Neuron (in vitro differentiated cells): Measurements from ENCODE around the gene MSANTD3.

Experiments used
- H2AFZ ChIP-seq: one replicate; pipeline ENCODE4 v1.6.1; 2013; ENCODE audit warnings: low read depth, mild to moderate bottlenecking, inconsistent platforms, low read length, moderate library complexity
- H3K27me3 ChIP-seq: one replicate; pipeline ENCODE4 v1.6.1; 2013; ENCODE audit warnings: low read length; ENCODE audit not compliant: insufficient read depth
- H3K36me3 ChIP-seq: one replicate; pipeline ENCODE4 v1.6.1; 2013; ENCODE audit warnings: low read length; ENCODE audit not compliant: insufficient read depth
- H3K4me1 ChIP-seq: one replicate; pipeline ENCODE4 v1.6.1; 2013; ENCODE audit warnings: low read length; ENCODE audit not compliant: insufficient read depth
- H3K4me3 ChIP-seq: 2 replicates; pipeline ENCODE4 v1.5.1; 2013; ENCODE audit warnings: mild to moderate bottlenecking, low read length, moderate library complexity
- H3K9me3 ChIP-seq: one replicate; pipeline ENCODE4 v1.6.1; 2013; ENCODE audit warnings: low read length

The MSANTD3 gene

DNA sequence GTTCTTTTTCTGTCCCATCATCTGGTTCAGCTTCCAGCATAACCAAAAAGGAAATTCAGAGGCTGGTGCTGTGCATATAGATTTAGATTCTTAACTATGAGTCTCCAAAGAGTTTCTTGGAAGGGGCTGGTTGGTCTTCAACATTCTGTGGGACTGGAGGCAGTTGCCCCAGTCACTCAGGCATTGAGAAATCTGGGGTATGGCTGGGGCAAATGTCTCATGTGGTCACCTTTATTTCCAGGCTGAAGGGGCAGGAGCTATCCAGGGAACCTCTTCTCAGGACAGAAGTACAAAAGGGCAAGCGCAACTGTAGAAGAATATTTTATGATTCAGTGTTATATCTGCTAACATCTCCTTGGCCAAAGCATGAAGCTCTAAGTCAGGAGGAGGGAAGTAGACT is 30.6 kb downstream of the MSANTD3 start:
- H3K4me3 ChIP-seq, result no peak overlapping the region
- no peaks in the 10 kb centered on the region for H3K4me1 ChIP-seq
- H3K9me3 ChIP-seq, result peaks cover 13% of the 10 kb centered on the region
- no peaks in the 10 kb centered on the region for H3K27me3 ChIP-seq
- no peak overlapping the region for H2AFZ ChIP-seq
- peaks cover 18% of the 10 kb centered on the region for H3K36me3 ChIP-seq

DNA sequence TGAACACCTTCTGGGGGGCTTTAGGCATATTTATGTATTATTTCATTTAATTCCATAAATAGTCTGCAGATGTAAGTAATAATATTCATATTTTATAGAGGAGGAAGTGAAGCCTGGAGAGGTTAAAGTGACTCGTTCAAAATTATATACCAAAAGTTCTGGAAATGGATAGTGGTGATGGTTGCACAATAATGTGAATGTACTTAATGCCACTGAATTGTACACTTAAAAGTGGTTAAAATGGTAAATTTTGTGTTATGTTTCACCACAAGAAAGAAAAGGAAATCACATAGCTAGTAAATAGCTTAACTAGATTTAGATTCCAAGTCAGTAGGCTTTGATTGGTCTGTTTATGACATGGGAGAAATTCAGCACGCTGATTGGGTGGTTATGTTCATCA is 33.0 kb downstream of the MSANTD3 start:
- no peak overlapping the region for H3K4me3 ChIP-seq
- H2AFZ ChIP-seq, result no peak overlapping the region
- H3K9me3 ChIP-seq, result no peaks in the 10 kb centered on the region
- no peaks in the 10 kb centered on the region for H3K36me3 ChIP-seq
- H3K27me3 ChIP-seq, result no peaks in the 10 kb centered on the region
- no peaks in the 10 kb centered on the region for H3K4me1 ChIP-seq

DNA sequence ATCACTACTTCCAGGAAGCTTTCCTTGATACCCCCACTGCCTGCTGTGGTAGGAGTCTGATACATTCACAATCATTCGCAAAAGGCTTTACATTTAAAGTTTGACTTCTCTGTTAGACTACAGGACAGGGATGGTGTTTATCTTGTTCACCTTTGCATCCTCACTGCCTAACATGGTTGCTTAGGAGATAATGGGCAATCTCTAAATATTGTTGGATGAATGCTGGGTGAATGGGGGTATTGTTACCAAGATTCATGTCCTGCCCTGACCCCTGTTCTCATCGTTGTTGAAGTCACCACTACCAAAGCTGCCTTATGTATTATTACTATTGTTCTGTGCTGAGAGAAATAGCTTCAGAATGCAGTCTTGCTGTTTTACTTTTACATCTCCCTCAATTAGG is 38.3 kb downstream of the MSANTD3 start:
- Histone ChIP-seq H3K4me1 (peaks cover 6% of the 10 kb centered on the region), H2AFZ (no peak overlapping the region), H3K4me3 (no peak overlapping the region), H3K36me3 (no peaks in the 10 kb centered on the region), H3K27me3 (no peaks in the 10 kb centered on the region), H3K9me3 (no peaks in the 10 kb centered on the region)

DNA sequence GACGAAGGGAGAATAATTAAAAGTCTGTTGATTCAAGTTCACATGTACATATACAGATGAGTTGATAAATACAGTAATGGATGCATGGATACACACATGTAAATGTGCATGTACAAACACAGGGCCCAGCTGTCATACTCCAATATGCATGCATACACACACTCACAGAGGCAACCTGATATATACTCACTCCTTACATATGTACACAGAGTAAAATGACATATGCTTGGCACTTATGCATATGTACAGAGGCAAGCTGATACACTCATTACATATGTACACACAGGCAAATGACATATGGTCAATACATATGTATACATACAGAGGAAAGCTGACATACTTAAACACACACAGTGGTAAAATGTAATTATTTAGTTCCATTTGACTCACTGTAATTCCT is 38.8 kb downstream of the MSANTD3 start:
- Histone ChIP-seq H3K27me3 (no peaks in the 10 kb centered on the region), H3K9me3 (no peaks in the 10 kb centered on the region), H3K4me3 (no peak overlapping the region), H3K36me3 (no peaks in the 10 kb centered on the region), H3K4me1 (peaks cover 8% of the 10 kb centered on the region), H2AFZ (no peak overlapping the region)

DNA sequence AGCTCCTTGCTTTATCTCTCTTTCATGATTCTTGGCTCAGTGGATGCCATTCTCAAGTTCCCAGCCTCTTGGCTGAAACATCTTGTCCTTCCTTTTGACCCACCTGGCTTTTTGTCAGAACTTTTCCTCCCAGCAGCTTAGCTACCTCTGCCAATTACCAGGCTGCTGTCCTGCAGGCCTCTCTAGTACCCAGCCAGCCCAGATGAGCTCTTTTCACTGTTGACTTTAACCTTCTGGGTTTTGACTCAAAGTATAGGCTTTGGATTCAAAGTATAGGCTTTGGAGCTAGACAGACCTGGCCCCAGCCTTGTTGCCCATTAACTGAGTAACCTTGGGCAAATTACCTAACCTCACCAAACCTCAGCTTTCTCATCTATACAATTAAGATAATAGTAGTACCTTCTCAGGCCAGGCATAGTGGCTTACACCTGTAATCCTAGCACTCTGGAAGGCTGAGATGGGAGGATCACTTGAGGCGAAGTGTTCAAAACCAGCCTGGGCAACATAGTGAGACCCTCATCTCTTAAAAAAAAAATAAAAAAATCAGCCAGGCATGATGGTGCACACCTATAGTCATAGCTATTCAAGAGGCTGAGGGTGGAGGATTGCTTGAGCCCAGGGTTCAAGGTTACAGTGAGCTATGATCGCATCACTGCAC is 39.4 kb downstream of the MSANTD3 start:
- H3K27me3 ChIP-seq, result no peaks in the 10 kb centered on the region
- H2AFZ ChIP-seq, result no peak overlapping the region
- H3K4me3 ChIP-seq, result no peak overlapping the region
- H3K9me3 ChIP-seq, result no peaks in the 10 kb centered on the region
- H3K4me1 ChIP-seq, result peaks cover 13% of the 10 kb centered on the region
- H3K36me3 ChIP-seq, result no peaks in the 10 kb centered on the region

DNA sequence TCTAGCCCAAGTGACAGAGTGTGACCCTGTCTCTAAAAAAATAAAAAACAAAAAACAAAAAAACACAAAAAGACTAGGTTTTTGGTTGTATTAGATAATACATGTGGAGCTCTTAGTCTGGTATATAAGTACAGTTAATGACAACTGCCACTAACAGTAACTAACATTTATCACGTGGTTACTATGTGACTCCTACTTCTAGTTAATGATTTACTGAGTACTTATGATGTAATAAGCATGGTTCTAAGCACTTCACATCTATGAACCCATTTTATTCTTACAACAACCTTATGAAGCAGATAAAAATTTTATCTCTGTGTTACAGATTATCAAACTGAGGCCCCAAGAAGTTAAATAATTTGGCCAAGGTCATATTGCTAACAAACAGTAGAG is 39.9 kb downstream of the MSANTD3 start:
- no peaks in the 10 kb centered on the region for H3K36me3 ChIP-seq
- H3K9me3 ChIP-seq, result no peaks in the 10 kb centered on the region
- H3K27me3 ChIP-seq, result no peaks in the 10 kb centered on the region
- no peak overlapping the region for H2AFZ ChIP-seq
- H3K4me3 ChIP-seq, result no peak overlapping the region
- H3K4me1 ChIP-seq, result peaks cover 13% of the 10 kb centered on the region

DNA sequence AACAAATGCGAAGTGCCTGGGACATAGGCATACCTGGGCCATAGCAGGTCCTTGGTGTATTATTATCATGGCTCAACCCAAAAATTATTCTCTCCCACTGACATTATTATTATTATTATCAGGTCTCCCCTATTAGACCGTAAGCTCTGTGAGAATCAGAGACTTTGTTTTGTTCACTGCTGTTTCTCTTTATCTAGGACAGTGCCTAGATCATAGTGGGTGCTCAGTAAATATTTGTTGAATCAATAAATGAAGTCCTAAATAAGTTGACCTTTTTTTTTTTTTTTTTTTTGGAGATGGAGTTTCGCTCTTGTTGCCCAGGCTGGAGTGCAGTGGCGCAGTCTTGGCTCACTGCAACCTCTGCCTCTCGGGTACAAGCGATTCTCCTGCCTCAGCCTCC is 41.1 kb downstream of the MSANTD3 start:
- Histone ChIP-seq H3K9me3 (no peaks in the 10 kb centered on the region), H3K4me3 (no peak overlapping the region), H3K27me3 (no peaks in the 10 kb centered on the region), H2AFZ (no peak overlapping the region), H3K4me1 (peaks cover 15% of the 10 kb centered on the region), H3K36me3 (no peaks in the 10 kb centered on the region)

DNA sequence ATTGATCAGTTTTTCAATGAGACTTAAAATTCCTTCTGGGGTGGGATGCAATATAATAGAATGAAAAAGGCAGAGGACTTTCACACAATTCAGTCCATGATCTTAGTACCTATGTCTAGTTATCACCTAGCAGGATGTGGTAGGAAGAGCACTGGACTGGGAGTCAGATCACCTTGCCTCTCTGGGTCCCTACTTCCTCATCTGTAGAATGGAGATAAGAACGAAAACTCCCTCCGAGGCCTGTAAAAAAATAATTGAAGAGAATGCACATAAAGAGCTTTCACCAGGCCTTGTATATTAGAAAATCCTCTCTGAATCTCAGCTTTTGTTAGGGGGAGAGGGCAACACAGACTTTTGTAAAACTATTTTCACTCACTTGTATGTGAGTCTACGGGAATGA is 45.3 kb downstream of the MSANTD3 start:
- peaks cover 4% of the 10 kb centered on the region for H3K36me3 ChIP-seq
- peaks cover 18% of the 10 kb centered on the region for H3K4me1 ChIP-seq
- no peak overlapping the region for H2AFZ ChIP-seq
- no peaks in the 10 kb centered on the region for H3K27me3 ChIP-seq
- H3K9me3 ChIP-seq, result no peaks in the 10 kb centered on the region
- H3K4me3 ChIP-seq, result peak overlapping the region; percentile 79

DNA sequence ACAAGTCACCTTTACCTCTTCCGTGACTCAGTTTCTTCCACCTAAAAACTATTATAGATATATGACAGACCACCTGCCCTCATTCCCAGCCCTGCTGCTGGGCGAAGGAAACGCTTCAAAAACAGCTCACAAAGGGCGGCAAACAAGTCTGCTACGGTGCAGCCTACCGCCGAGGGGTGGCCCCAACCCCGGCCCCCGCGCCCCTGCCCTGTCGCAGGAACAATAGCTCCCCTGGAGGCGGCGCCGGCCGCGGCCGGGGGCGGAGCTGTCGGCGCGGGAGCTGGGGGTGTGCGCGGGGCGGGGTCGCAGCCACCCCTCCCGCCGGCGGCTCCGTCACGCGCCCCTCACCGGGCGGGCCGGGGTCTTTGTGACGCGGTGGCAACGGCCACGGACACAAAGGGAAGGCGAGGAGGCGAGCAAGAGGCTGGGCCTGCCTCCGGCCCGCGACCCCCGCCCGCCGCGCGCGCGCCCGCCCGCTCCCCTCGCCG is 45.9 kb downstream of the MSANTD3 start, which contains the start of gene TMEFF1:
TSS of gene TMEFF1 (plus strand) at position 362 of the 488 bp plus-strand sequence. CDS start 396 bp downstream, outside the sequence.
- H3K4me1 ChIP-seq, result peaks cover 18% of the 10 kb centered on the region
- no peaks in the 10 kb centered on the region for H3K27me3 ChIP-seq

DNA sequence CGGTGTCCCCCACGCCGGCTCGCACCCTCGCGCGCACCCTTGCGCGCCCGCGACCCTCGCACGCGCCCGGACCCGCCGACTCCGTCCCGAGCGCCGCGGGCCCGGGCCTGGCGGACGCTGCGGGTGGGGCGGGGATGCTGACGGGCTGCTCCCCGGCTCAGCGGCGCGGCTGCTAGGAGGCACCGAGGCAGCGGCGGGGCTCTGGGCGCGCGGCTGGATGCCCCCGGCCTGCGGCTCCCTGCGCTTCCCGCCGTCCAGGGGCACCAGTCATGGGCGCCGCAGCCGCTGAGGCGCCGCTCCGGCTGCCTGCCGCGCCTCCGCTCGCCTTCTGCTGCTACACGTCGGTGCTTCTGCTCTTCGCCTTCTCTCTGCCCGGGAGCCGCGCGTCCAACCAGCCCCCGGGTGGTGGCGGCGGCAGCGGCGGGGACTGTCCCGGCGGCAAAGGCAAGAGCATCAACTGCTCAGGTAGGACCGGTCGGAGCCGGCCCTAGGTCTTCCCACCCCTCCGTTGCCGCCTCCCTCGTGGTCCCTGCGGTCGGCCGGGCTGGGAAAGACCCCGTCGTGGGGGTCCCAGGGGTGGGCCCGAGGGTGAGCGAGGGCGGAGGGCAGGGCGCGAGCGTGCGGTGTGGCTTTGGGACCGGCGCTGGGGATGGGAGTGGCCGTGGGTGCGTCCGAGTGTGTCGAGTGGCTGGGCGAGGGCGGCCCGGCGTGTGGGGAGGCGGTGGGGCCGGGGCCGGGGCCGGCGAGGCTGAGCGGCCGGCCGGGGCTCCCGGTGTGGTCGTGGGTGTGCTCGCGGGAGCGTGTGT is 46.5 kb downstream of the MSANTD3 start:
- Histone ChIP-seq H3K4me3 (peak overlapping the region; percentile 79), H3K4me1 (peaks cover 18% of the 10 kb centered on the region), H3K9me3 (no peaks in the 10 kb centered on the region), H2AFZ (peak overlapping the region; percentile 58), H3K36me3 (peaks cover 5% of the 10 kb centered on the region), H3K27me3 (no peaks in the 10 kb centered on the region)

More for the DNA sequence above, 45.9 kb downstream of the MSANTD3 start, which contains the start of gene TMEFF1:
- H3K36me3 ChIP-seq, result peaks cover 5% of the 10 kb centered on the region
- H3K4me3 ChIP-seq, result peak within 1 kb of the TSS; percentile 79
- H2AFZ ChIP-seq, result peak within 1 kb of the TSS; percentile 58
- H3K9me3 ChIP-seq, result no peaks in the 10 kb centered on the region

DNA sequence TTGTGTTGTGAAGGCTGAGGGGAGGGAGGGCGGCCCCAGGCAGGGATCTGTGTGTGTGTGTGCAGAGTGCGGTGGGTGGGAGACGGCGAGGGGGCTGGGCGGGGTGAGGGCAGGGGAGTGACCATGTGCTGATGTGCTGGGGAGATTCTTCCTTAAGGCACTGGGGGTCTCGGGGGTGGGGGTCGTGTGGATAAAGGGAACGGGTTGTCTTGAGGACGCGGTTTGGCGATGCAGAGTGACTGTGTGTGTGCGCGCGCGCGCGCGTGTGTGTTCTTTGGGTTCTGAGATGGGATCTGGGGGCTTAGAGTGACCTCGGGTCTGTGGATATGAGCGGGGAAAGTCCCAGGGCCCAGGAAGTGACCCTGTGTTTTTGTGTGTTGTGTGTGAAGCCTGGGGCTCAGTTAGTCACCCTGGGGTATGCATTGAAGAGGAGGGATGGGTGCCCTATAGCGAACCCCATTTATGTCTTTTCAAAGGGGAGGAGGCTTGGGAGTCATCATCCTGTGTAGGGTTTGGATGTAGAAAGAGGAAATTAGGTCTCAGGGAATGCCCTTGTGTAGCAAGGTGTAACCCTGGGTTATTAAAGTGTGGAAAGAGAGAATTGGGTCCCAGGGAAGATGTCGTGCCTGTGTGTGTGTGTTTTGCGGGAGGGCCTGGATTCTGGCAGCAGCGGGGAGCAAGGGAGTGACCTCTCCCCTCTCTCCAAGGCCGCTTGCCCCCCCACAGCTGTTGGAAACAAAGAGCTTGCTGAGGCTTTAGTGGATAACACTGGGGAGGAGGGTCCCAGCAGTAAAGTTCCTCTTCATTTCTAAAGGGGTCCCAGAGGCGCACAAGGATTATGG is 47.4 kb downstream of the MSANTD3 start:
- H3K27me3 ChIP-seq, result no peaks in the 10 kb centered on the region
- H3K9me3 ChIP-seq, result peaks cover under 1% of the 10 kb centered on the region
- H3K4me3 ChIP-seq, result peak overlapping the region; percentile 79
- peaks cover 9% of the 10 kb centered on the region for H3K36me3 ChIP-seq
- H2AFZ ChIP-seq, result no peak overlapping the region
- H3K4me1 ChIP-seq, result peaks cover 18% of the 10 kb centered on the region

DNA sequence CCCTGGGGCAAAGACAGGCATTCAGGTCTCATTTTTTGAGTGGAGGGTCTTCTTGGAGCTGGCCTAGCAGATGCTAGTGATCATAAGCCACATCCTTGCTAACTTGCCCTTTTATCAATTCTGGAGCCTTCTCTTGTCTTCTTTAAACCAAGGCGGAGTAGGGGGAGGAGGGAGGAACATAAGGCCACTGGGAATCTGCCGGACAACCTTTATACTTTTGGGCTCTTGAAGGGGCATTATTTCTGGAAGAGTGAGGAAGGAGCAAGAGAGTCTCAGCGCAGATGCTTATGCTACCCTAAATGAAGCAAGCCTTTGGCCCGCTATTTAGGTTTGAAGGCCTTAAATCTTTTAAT is 48.0 kb downstream of the MSANTD3 start:
- Histone ChIP-seq H2AFZ (no peak overlapping the region), H3K9me3 (peaks cover 6% of the 10 kb centered on the region), H3K27me3 (no peaks in the 10 kb centered on the region), H3K4me1 (peaks cover 18% of the 10 kb centered on the region), H3K36me3 (peaks cover 9% of the 10 kb centered on the region), H3K4me3 (peak overlapping the region; percentile 79)

DNA sequence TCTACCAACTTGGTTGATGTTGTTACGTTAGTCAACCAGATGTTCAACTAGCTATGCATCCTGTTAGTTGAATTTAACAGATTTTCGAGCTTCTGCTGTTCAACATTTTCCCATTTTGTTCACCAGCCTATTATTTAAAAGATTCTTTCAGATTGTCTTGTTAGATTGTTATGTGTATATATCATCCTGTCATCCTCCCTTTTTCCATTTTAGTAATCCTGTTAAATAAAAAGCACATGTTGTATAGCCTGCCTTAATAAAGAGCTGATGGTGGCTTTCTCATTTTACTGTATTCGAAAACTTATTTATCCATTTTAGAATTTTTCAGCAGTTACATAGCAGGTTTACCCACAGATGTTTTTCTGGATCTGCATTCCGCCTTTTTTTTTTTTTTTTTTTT is 50.3 kb downstream of the MSANTD3 start:
- H3K27me3 ChIP-seq, result no peaks in the 10 kb centered on the region
- H3K4me1 ChIP-seq, result peaks cover 12% of the 10 kb centered on the region
- no peak overlapping the region for H3K4me3 ChIP-seq
- H3K9me3 ChIP-seq, result peaks cover 6% of the 10 kb centered on the region
- no peak overlapping the region for H2AFZ ChIP-seq
- H3K36me3 ChIP-seq, result peaks cover 9% of the 10 kb centered on the region
